Fibroblast of mammary gland (primary cell): Measurements from ENCODE around the gene NCOA7.

Experiments
- DNase-seq: peaks from one replicate; pipeline ENCODE4 v3.0.0-alpha.2; 2010; ENCODE audit warnings: low read depth
- H3K4me3 ChIP-seq: 2 replicates; pipeline ENCODE4 v1.5.1; 2011; ENCODE audit warnings: low read depth, mild to moderate bottlenecking, low read length, moderate library complexity; ENCODE audit not compliant: control insufficient read depth
- CTCF ChIP-seq: conservative IDR thresholded peaks from 2 replicates; pipeline ENCODE4 v1.5.1; 2011; ENCODE audit warnings: low read depth, low read length, inconsistent platforms; ENCODE audit not compliant: control insufficient read depth, insufficient read depth

Gene NCOA7

GRCh38 chr6:125784365-125784764 is 6.4 kb upstream of the NCOA7 start:
- DNase-seq = peak; percentile 61
- no peak overlapping the region for H3K4me3 ChIP-seq
- TF ChIP-seq CTCF = no peak

GRCh38 chr6:125787791-125788190 is 3.0 kb upstream of the NCOA7 start:
- H3K4me3 ChIP-seq = no peak overlapping the region
- DNase-seq = peak; percentile 76
- peak; percentile 50 for TF ChIP-seq CTCF

- no peak for DNase-seq
- H3K4me3 ChIP-seq = no peak overlapping the region
- no peak for TF ChIP-seq CTCF
Measured at GRCh38 chr6:125789167-125789566, 1.6 kb upstream of the NCOA7 start.

GRCh38 chr6:125789576-125790357 is 993 bp upstream of the NCOA7 start:
- peak overlapping the region; percentile 92 for H3K4me3 ChIP-seq
- peak; percentile 58 for DNase-seq
- no peak for TF ChIP-seq CTCF

- peak; percentile 75 for TF ChIP-seq CTCF
- DNase-seq = peak; percentile 63
Measured at GRCh38 chr6:125791151-125791819, 525 bp downstream of the NCOA7 start.

GRCh38 chr6:125791820-125792165 is 1.0 kb downstream of the NCOA7 start:
- TF ChIP-seq CTCF = no peak
- H3K4me3 ChIP-seq = peak overlapping the region; percentile 92
- DNase-seq = no peak

More at GRCh38 chr6:125791151-125791819, 525 bp downstream of the NCOA7 start:
- H3K4me3 ChIP-seq = peak overlapping the region; percentile 92
